BJ (cell line): Measurements from ENCODE around the gene AP4M1. TPM values are rescaled to one million over a fixed set of nuclear protein-coding genes. Genes with fewer than 3 reads are reported as not detected.
"Not testable (repeated sequence)": the region's sequence is repeated elsewhere in the genome, so short reads cannot be mapped to it uniquely, and the experiment has no call there.

Experiments used
- CTCF ChIA-PET: fragments of 350-600 bp; formaldehyde crosslinking; extraction: SDS; loops from one replicate; lab custom pipeline; 2021; ENCODE audit warnings: antibody characterized with exemption, inconsistent platforms; lab: Yijun Ruan, JAX
- POLR2A ChIA-PET: fragments of 300-600 bp; sonication (Branson Sonifier 250); formaldehyde crosslinking; extraction: SDS; loops from one replicate; lab custom pipeline; 2021; ENCODE audit warnings: antibody characterized with exemption; lab: Charles Lee
- DNase-seq: peaks from one replicate; pipeline ENCODE4 v3.0.0-alpha.2; 2011; ENCODE audit warnings: low read depth
- H3K27me3 ChIP-seq: 2 replicates; pipeline ENCODE4 v1.6.0; 2011; ENCODE audit warnings: low read length; ENCODE audit not compliant: control insufficient read depth, insufficient read depth
- H3K36me3 ChIP-seq: 2 replicates; pipeline ENCODE4 v1.5.1; 2011; ENCODE audit warnings: low read length; ENCODE audit not compliant: control insufficient read depth, insufficient read depth
- H3K4me3 ChIP-seq: 2 replicates; pipeline ENCODE4 v1.5.1; 2011; ENCODE audit warnings: low read depth, mild to moderate bottlenecking, control low read depth, low read length
- polyA plus RNA-seq: library from polyadenylated mRNA; depleted of rRNA; stranded (reverse); fragments of >200 nt; gene quantifications from 2 replicates; pipeline ENCODE4 v1.2.3, GENCODE V29; 2011
- TF ChIP-seq, protein P1 (sequence below): IDR thresholded peaks from 2 replicates; pipeline ENCODE4 v1.5.1; 2011; ENCODE audit warnings: low read depth, mild to moderate bottlenecking, control low read depth, inconsistent platforms, low read length, moderate library complexity; ENCODE audit not compliant: insufficient read depth

The AP4M1 gene
- polyA plus RNA-seq, 1 experiment: 14.3 TPM

DNA sequence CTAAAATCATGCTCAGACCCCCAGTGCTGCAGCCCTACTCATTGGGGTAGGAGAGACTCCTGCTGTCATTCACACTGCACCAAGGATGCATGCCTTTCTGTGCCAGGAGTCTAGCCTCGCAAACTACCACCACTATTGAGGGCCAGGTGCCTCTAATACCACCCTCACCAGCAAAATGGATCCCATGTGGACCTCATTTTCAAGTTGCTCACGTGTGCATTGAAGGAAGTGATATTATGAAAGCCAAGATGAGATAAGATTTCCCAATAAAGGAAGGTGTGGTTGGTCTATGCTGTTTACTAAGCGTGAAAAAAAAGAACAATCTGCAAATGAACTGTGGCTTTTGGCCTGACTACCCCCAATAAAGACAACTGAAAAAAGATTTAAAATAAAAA, 40.1 kb downstream of the AP4M1 start:
- POLR2A ChIA-PET: no interaction called here
- Histone ChIP-seq H3K36me3 (no peaks in the 10 kb centered on the region), H3K4me3 (no peak overlapping the region), H3K27me3 (no peaks in the 10 kb centered on the region)
- CTCF ChIA-PET: interaction anchor here (5.1 kb wide), 1 partner anchor 11 kb away, joined by 49 read pairs; no protein-coding TSS in a partner anchor
- no peak for DNase-seq
- TF ChIP-seq, protein P1, sequence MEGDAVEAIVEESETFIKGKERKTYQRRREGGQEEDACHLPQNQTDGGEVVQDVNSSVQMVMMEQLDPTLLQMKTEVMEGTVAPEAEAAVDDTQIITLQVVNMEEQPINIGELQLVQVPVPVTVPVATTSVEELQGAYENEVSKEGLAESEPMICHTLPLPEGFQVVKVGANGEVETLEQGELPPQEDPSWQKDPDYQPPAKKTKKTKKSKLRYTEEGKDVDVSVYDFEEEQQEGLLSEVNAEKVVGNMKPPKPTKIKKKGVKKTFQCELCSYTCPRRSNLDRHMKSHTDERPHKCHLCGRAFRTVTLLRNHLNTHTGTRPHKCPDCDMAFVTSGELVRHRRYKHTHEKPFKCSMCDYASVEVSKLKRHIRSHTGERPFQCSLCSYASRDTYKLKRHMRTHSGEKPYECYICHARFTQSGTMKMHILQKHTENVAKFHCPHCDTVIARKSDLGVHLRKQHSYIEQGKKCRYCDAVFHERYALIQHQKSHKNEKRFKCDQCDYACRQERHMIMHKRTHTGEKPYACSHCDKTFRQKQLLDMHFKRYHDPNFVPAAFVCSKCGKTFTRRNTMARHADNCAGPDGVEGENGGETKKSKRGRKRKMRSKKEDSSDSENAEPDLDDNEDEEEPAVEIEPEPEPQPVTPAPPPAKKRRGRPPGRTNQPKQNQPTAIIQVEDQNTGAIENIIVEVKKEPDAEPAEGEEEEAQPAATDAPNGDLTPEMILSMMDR: no peak

DNA sequence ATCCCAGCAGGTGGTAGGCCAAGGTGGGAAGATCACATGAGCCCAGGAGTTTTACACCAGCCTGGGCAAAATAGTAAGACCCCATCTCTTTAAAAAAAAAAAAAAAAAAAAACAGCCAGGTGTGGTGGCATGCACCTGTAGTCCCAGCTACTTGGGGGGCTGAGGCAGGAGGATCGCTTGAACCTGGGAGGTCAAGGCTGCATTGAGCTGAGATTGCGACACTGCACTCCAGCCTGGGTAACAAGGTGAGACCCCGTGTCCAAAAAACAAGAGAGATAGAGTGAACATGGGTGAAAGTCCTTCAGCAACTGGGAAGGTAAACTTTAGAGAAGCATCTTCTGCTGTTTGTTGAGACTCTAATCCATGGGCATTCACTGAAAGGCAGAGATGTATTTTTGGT, 41.0 kb downstream of the AP4M1 start:
- POLR2A ChIA-PET: no interaction called here
- no peak overlapping the region for H3K4me3 ChIP-seq
- DNase-seq: no peak
- H3K27me3 ChIP-seq: no peaks in the 10 kb centered on the region
- H3K36me3 ChIP-seq: no peaks in the 10 kb centered on the region
- CTCF ChIA-PET: interaction anchor here (0.9 to 5.1 kb wide), 2 partner anchors 12 to 17 kb away, joined by 3 to 49 read pairs; no protein-coding TSS in a partner anchor
- TF ChIP-seq, protein P1: no peak

DNA sequence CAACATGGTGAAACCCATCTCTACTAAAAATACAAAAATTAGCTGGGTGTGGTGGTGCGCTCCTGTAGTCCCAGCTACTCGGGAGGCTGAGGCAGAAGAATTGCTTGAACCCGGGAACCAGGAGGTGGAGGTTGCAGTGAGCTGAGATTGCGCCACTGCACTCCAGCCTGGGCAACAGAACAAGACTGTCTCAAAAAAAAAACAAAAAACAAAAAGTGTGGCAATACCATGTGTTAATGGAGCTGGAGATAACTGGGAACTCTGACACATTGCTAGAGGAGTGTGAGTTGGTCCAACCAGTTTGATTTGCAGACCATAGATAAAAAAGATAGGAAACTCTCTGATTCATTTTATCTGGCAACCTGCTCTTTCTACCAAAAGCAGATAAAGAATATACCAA, 44.9 kb downstream of the AP4M1 start:
- DNase-seq, H3K27me3 ChIP-seq, H3K4me3 ChIP-seq, POLR2A ChIA-PET, H3K36me3 ChIP-seq: not testable (repeated sequence)
- CTCF ChIA-PET: interaction anchor here (5.6 kb wide), 1 partner anchor 15 kb away, joined by 38 read pairs; no protein-coding TSS in a partner anchor

DNA sequence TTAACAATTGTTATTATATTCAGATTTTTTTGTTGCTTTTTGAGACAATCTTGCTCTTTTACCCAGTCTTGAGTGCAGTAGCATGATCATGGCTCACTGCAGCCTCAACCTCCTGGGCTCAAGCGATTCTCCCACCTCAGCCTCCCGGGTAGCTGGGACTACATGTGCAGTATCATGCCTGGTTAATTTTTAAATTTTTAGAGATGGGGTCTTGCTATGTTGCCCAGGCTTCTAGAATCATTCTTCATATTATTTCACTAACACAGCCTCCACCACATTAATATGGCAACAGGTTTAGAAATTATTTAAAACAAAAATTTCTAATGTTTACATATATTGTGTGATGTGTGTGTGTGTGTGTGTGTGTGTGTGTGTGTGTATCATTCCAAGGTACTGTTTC, 45.8 kb downstream of the AP4M1 start:
- ChIA-PET CTCF (interaction anchor here (0.8 to 5.6 kb wide), 3 partner anchors 11 to 70 kb away, joined by 3 to 38 read pairs (median 4); no protein-coding TSS in a partner anchor), POLR2A (no interaction called here)
- TF ChIP-seq, protein P1: no peak
- Histone ChIP-seq H3K4me3 (no peak overlapping the region), H3K27me3 (no peaks in the 10 kb centered on the region), H3K36me3 (no peaks in the 10 kb centered on the region; the same call in 1 of the 2 replicates)
- DNase-seq: no peak

DNA sequence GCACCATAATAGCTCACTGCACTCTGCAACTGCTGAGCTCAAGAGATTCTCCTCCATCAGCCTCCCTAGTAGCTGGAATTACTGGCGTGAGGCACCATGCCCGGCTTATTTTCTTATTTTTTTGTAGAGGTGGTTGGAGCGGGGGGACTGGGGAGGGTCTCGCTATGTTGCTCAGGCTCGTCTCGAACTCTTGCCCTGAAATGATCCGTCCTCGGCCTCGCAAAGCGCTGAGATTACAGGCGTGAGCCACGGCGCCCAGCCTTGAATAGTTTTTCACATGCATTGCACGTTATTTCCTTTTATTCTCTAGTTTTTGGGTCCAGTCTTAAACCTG, 46.7 kb downstream of the AP4M1 start:
- H3K4me3 ChIP-seq: peak overlapping the region; percentile 26
- no peaks in the 10 kb centered on the region; the same call in 1 of the 2 replicates for H3K36me3 ChIP-seq
- DNase-seq: no peak
- ChIA-PET POLR2A (interaction anchor here (0.6 kb wide), 1 partner anchor 299 kb away, joined by 10 read pairs; no protein-coding TSS in a partner anchor), CTCF (interaction anchor here (0.6 to 5.6 kb wide), 6 partner anchors 9 to 201 kb away, joined by 3 to 38 read pairs (median 4); no protein-coding TSS in a partner anchor)
- no peaks in the 10 kb centered on the region for H3K27me3 ChIP-seq
- TF ChIP-seq, protein P1: no peak
